ENCODE measurements around the gene DSC3.
A peak's percentile ranks its signal among the peaks of the same experiment; 100 is the strongest.

DSC3 gene

DNA sequence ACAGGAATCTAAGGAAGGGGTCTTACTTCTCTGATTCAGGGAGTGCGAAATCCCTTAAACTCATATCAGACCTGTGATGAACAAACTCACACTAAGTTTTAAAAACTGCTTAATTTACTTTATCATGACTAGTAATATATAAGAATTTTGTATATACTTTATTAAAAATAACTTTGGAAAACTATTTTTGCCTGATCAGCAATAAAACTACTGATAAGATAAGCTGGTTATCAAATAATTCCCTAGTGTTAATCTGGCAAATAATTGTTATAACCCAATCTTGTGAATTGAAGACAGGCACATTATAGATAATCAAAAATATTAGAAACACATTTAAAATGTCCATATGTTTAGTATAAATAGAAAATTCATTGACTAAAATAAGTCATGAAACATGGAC, 23.7 kb upstream of the DSC3 start:
- TF ChIP-seq, protein P1, sequence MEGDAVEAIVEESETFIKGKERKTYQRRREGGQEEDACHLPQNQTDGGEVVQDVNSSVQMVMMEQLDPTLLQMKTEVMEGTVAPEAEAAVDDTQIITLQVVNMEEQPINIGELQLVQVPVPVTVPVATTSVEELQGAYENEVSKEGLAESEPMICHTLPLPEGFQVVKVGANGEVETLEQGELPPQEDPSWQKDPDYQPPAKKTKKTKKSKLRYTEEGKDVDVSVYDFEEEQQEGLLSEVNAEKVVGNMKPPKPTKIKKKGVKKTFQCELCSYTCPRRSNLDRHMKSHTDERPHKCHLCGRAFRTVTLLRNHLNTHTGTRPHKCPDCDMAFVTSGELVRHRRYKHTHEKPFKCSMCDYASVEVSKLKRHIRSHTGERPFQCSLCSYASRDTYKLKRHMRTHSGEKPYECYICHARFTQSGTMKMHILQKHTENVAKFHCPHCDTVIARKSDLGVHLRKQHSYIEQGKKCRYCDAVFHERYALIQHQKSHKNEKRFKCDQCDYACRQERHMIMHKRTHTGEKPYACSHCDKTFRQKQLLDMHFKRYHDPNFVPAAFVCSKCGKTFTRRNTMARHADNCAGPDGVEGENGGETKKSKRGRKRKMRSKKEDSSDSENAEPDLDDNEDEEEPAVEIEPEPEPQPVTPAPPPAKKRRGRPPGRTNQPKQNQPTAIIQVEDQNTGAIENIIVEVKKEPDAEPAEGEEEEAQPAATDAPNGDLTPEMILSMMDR (IDR thresholded peaks at IDR 0.05; ENCODE audit: low read depth, low read length, missing control alignments), result no peak
- no peak for DNase-seq (ENCODE audit: low read depth)

DNA sequence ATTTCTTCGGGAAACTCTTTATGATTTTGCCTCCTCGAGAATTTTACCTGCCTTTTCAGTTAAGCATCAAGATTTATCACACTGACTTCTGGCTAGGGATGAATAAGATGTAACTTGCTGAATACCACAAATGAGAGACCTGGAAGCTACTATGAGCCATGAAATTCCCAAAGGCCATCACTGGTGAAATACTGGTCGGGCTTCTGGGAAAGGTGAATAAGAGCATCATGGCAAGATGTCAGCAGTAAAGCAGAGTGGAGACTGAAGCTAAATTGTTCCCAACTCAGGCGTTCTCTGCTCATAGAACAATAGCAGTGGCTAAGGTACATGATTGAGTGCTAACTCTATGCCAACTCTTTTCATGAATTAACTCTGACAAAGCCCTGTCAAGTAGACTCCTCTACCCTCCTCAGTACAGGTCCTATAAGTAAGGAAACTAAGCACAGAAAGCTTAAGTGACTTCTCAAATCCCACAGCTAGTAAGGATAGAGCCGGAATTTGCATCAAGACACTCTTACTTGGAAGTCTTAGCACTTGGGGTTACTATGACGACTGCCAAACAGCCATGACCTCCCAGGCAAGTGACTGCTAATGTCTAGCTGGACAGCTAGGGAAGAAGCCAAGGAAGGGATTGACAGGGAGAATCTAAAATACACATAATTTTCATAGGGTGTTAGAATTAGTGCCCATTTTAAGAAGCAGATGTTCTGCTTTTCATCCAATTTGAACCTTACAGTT, 22.7 kb upstream of the DSC3 start:
- no peak for DNase-seq (ENCODE audit: low read depth)
- TF ChIP-seq, protein P1 (IDR thresholded peaks at IDR 0.05; ENCODE audit: low read depth, low read length, missing control alignments), result no peak
- no peak overlapping the region for H3K4me3 ChIP-seq (ENCODE audit: low read depth, low read length)

More for the DNA sequence above, 23.7 kb upstream of the DSC3 start:
- no peak overlapping the region for H3K4me3 ChIP-seq (ENCODE audit: low read depth, low read length)

DNA sequence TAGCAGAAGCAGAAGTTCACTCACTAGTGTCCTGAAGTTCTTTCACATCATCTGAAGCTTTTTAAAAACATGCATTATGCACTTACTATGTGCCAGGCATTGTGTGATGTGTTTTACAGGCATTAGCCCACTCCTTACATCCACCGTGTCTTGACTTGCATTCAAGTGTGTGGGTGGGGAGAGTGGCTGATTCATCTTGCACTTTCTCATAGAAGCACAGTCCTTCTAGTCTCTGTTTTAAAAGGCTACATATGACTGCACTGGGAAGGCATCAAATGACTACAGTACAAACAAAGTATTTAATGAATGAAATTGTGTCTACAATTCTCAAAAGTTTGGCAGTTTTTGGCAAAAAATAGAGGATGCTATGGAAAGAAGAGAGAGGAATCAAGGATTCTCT, 21.6 kb upstream of the DSC3 start:
- no peak overlapping the region for H3K4me3 ChIP-seq (ENCODE audit: low read depth, low read length)
- peak; percentile 30 for DNase-seq (ENCODE audit: low read depth)
- TF ChIP-seq, protein P1 (IDR thresholded peaks at IDR 0.05; ENCODE audit: low read depth, low read length, missing control alignments), result no peak

DNA sequence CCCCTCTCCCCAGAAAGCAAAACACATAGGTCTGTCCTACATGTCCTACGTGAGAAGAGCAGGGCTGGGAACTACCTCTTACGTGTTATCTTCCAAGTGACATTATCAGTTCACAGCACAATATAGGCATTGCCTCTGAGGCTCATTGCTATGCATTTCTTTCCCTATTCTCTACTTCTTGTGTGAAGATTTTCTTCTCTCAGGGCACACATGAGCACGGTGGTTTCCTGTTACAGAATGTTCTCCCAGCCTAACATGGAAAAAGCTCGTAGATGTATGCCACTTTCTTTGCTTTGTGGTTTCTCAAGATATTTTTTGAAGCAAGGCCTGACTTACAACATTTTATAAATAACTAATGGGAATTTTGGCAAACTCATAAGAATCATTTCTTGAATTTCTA, 19.4 kb upstream of the DSC3 start:
- DNase-seq (ENCODE audit: low read depth), result no peak
- H3K4me3 ChIP-seq (ENCODE audit: low read depth, low read length), result no peak overlapping the region
- TF ChIP-seq, protein P1 (IDR thresholded peaks at IDR 0.05; ENCODE audit: low read depth, low read length, missing control alignments), result no peak

DNA sequence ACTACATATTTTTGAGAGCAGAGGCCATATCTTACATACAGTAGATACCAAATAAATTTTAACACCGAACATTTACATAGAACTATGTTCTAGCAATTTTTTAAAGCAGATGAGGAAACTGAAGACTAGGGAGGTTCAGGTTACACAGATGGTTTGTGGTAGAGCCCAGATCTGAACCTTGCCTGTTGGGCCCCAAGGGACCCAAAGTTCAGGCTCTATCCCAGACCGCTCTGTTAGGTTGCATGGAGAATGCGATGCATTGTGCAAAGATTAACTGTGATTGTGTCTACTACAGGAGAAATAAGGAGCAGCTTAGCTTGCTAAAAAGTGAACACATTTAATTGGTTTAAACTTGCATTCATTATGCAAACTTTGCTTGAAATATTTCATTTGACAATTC, 16.4 kb upstream of the DSC3 start:
- TF ChIP-seq, protein P1 (IDR thresholded peaks at IDR 0.05; ENCODE audit: low read depth, low read length, missing control alignments), result no peak
- no peak overlapping the region for H3K4me3 ChIP-seq (ENCODE audit: low read depth, low read length)
- no peak for DNase-seq (ENCODE audit: low read depth)

DNA sequence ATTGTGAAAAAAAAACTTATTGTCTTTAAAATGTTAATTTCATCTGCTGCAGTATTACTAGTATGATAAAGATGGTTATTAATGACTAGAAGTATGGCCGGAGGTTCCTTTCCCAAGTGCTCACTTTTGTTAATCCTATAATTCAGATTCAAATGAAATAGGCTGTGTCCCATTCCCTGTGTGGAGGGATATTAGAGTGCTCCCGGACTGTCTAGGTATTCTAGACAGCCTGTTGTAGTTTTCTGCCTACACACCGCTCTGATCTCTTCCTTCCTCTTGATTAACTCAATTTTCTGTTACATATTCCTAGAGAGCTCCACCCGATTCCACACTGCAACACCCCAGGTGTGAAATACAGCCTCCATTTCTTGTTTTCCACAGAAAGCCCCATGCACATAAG, 15.4 kb upstream of the DSC3 start:
- no peak overlapping the region for H3K4me3 ChIP-seq (ENCODE audit: low read depth, low read length)
- TF ChIP-seq, protein P1 (IDR thresholded peaks at IDR 0.05; ENCODE audit: low read depth, low read length, missing control alignments), result no peak
- no peak for DNase-seq (ENCODE audit: low read depth)

DNA sequence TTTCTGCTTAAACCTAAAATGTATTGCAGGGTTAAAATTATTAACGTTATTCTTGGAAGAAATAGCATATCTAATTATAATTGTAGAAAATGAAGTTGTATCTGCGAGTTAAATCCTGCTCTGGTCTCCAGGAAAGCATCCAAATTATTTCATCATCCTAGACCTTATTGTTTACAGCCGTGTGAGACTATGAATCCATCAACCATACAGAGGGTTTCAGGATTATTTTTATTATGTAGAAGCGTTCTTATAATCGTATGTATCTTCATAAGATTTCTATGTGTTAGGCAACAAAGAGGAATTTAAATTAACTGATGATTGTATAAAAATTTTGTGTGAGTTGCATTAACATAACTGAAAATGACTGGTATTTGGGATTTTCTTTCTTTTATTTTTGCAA, 14.5 kb upstream of the DSC3 start:
- TF ChIP-seq, protein P1 (IDR thresholded peaks at IDR 0.05; ENCODE audit: low read depth, low read length, missing control alignments), result no peak
- no peak overlapping the region for H3K4me3 ChIP-seq (ENCODE audit: low read depth, low read length)
- no peak for DNase-seq (ENCODE audit: low read depth)

All from GM12864 (cell line).